Esophagus muscularis mucosa (tissue), 4 donors: ENCODE measurements around the gene GPX7.

ENCODE experiments used
- CTCF ChIP-seq, 3 experiments: fragments of 200-600 bp in 2 of 3; fragments of 450-650 bp in 1 of 3; sonication (generic) in 2 of 3; IDR thresholded peaks; one replicate each; pipeline ENCODE4 v1.5.1; 2017 to 2019; ENCODE audit warnings: antibody characterized with exemption in 3 of 3, mild to moderate bottlenecking in 2 of 3, moderate library complexity in 1 of 3
- EP300 ChIP-seq: sonication (generic); formaldehyde crosslinking; IDR thresholded peaks from one replicate; pipeline ENCODE4 v1.6.1; 2017; ENCODE audit warnings: antibody characterized with exemption
- POLR2A ChIP-seq: fragments of 450-650 bp; IDR thresholded peaks from one replicate; pipeline ENCODE4 v1.6.1; 2017; ENCODE audit warnings: antibody characterized with exemption, moderate library complexity, mild to moderate bottlenecking, low read depth

- TF ChIP-seq POLR2A (no peak), CTCF (IDR thresholded peaks at IDR 0.05) (no peak), EP300 (no peak)
Measured at GRCh38 chr1:52629325-52629643, 27.1 kb downstream of the GPX7 start.
